Suprapubic skin (tissue), 4 donors: ENCODE results near the gene DIAPH3.

ENCODE experiments used
- POLR2A ChIP-seq, 2 donors: fragments of 450-650 bp; IDR thresholded peaks; one replicate each; pipeline ENCODE4 v1.6.1; 2017; ENCODE audit warnings: antibody characterized with exemption in 2 of 2, mild to moderate bottlenecking in 2 of 2, moderate library complexity in 2 of 2
- POLR2AphosphoS5 ChIP-seq, 3 donors: sonication (generic); formaldehyde crosslinking; IDR thresholded peaks; one replicate each; pipeline ENCODE4 v1.6.1; 2017; ENCODE audit warnings: antibody characterized with exemption in 3 of 3

DNA sequence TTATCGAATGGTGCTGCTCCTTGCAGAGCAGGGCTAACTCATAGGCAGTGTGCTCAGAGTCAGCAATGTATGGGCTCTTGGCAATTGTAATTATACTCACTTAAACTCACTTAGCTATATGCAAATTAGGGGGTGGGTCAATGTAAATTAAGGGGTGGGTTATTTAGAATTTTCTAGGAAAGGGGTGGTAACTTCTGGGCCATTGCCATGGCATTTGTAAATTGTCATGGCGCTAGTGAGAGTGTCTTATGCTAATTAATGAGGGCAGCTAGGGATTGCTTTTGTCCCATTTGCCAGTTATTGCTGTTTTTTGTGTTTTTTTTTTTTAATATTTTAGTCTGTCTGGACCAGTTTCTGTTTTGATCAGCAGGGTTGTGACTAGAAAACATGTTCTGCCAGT is 68.4 kb downstream of the DIAPH3 start:
- TF ChIP-seq POLR2AphosphoS5 (IDR thresholded peaks at IDR 0.05): no peak
- no peak for TF ChIP-seq POLR2A (IDR thresholded peaks at IDR 0.05)
